K562 (cell line): ENCODE measurements around the gene FAM83F. TPM values are rescaled to one million over a fixed set of nuclear protein-coding genes. Genes with fewer than 3 reads are reported as not detected.

Source experiments
- ATAC-seq: fragments of 200-7000 bp; cut with Tn5 transposase; 3 replicates; pipeline ENCODE4 v1.9.1; 2020; ENCODE audit warnings: moderate library complexity
- BruUV-seq: library from RNA; stranded (reverse); fragments of 400-500 nt; replicated peaks from 2 replicates; lab custom pipeline; 2021; lab: Mats Ljungman, UMichigan
- CTCF ChIA-PET: fragments of 300-600 bp; formaldehyde crosslinking; extraction: SDS; loops from one replicate; lab custom pipeline; 2021; ENCODE audit warnings: low intra/inter-chr PET ratio; lab: Yijun Ruan, JAX
- POLR2A ChIA-PET: fragments of 300-600, 350-650 bp; sonication (Branson Sonifier 250); formaldehyde crosslinking; extraction: SDS; loops from one replicate; lab custom pipeline; 2021; ENCODE audit warnings: antibody characterized with exemption, inconsistent platforms; lab: Yijun Ruan, JAX
- DNase-seq, 4 experiments: peaks; one replicate each; pipeline versions ENCODE4 v3.0.0 to v3.0.0-alpha.2; 2011 to 2018; ENCODE audit warnings: low spot score in 3 of 4, mixed read lengths in 3 of 4; ENCODE audit errors: extremely low read depth in 1 of 4
- FAIRE-seq: peaks from 2 replicates; lab custom pipeline; 2011; peaks lifted over from hg19 to GRCh38; lab: Jason Lieb, UNC
- H2AFZ ChIP-seq: 2 replicates; pipeline ENCODE4 v1.6.0; 2011; ENCODE audit warnings: low read depth, low read length, control low read depth, inconsistent platforms
- H3K27ac ChIP-seq: fragments of 200-600 bp; 3 replicates; pipeline ENCODE4 v1.8.0; 2011; ENCODE audit warnings: low read depth, mild to moderate bottlenecking, control low read depth, inconsistent platforms, low read length, moderate library complexity, mixed read lengths; ENCODE audit errors: extremely low read depth
- H3K27me3 ChIP-seq, 2 experiments: fragments of 300-600 bp in 1 of 2; 2 replicates in 1 of 2; 3 replicates in 1 of 2; pipeline versions ENCODE4 v1.6.0 to v1.8.0; 2011; ENCODE audit warnings: inconsistent platforms in 2 of 2, low read length in 2 of 2, mild to moderate bottlenecking in 1 of 2, mixed read lengths in 1 of 2, moderate library complexity in 1 of 2; ENCODE audit not compliant: control insufficient read depth in 2 of 2, insufficient read depth in 2 of 2
- H3K36me3 ChIP-seq: fragments of 300-600 bp; 3 replicates; pipeline ENCODE4 v1.8.0; 2011; ENCODE audit warnings: mild to moderate bottlenecking, low read length, inconsistent platforms; ENCODE audit not compliant: control insufficient read depth, insufficient read depth
- H3K4me1 ChIP-seq, 2 experiments: fragments of 200-600 bp in 1 of 2; replicated peaks in 1 of 2; 2 replicates in 1 of 2; 3 replicates in 1 of 2; pipeline versions ENCODE4 v1.5.1 to v1.8.0; 2011; ENCODE audit warnings: inconsistent platforms in 2 of 2, low read length in 2 of 2, mild to moderate bottlenecking in 1 of 2, mixed read lengths in 1 of 2, moderate library complexity in 1 of 2; ENCODE audit not compliant: control insufficient read depth in 2 of 2, insufficient read depth in 2 of 2
- H3K4me2 ChIP-seq: 2 replicates; pipeline ENCODE4 v1.6.1; 2011; ENCODE audit warnings: low read length, control low read depth, inconsistent platforms, mixed read lengths; ENCODE audit not compliant: insufficient read depth
- H3K4me3 ChIP-seq: fragments of 200-600 bp; sonication (generic), shearing (Covaris generic); 2 replicates; pipeline ENCODE4 v1.5.1; 2016; ENCODE audit warnings: control low read depth, inconsistent platforms
- H3K79me2 ChIP-seq: fragments of 200-600 bp; 3 replicates; pipeline ENCODE4 v1.8.0; 2011; ENCODE audit warnings: low read length, inconsistent platforms; ENCODE audit not compliant: control insufficient read depth, insufficient read depth
- H3K9ac ChIP-seq, 2 experiments: 2 replicates each; pipeline versions ENCODE4 v1.6.0 to v1.6.1; 2011; ENCODE audit warnings: low read depth in 2 of 2, low read length in 2 of 2, control low read depth in 1 of 2, inconsistent platforms in 1 of 2, mild to moderate bottlenecking in 1 of 2, mixed read lengths in 1 of 2; ENCODE audit not compliant: insufficient read depth in 1 of 2
- H3K9me1 ChIP-seq: one replicate; pipeline ENCODE4 v1.6.0; 2011; ENCODE audit warnings: inconsistent platforms, mild to moderate bottlenecking, low read length, moderate library complexity; ENCODE audit not compliant: control insufficient read depth, insufficient read depth
- H3K9me3 ChIP-seq: replicated peaks from 2 replicates; pipeline ENCODE4 v1.5.1; 2011; ENCODE audit warnings: low read depth, low read length, inconsistent platforms; ENCODE audit not compliant: control insufficient read depth, insufficient read depth
- H4K20me1 ChIP-seq: replicated peaks from 2 replicates; pipeline ENCODE4 v1.6.1; 2011; ENCODE audit warnings: low read length, inconsistent platforms, mixed read lengths; ENCODE audit not compliant: control insufficient read depth, insufficient read depth
- NFE2 ChIP-seq: IDR thresholded peaks from 2 replicates; pipeline ENCODE4 v1.6.1; 2014; ENCODE audit warnings: antibody characterized with exemption, low read depth
- NFIC ChIP-seq: fragments of 450-650 bp; IDR thresholded peaks from 2 replicates; pipeline ENCODE4 v1.6.1; 2017; ENCODE audit warnings: mild to moderate bottlenecking, inconsistent platforms
- WGBS: fragments of 100-300 bp; shearing (Covaris generic); methylation state at CpG from one replicate; pipeline ENCODE4 v1.1.6; 2016; ENCODE audit warnings: low coverage, mixed read lengths; ENCODE audit not compliant: insufficient coverage; ENCODE audit errors: missing lambda C conversion rate; 5-methylcytosine and 5-hydroxymethylcytosine counted together
- in situ Hi-C: fragments of 300-500 bp; cut with MboI; formaldehyde crosslinking; loops from 4 replicates; pipeline ENCODE4 v1.15.0; 2018; ENCODE audit warnings: inconsistent platforms, mixed read lengths
- intact Hi-C: fragments of 100-400 bp; cut with micrococcal nuclease; formaldehyde crosslinking; loops from 2 replicates; pipeline ENCODE4 v1.14.2; 2022
- polyA plus RNA-seq, 8 experiments: library from polyadenylated mRNA; depleted of rRNA in 4 of 8; stranded (reverse) in 5 of 8; unstranded in 3 of 8; fragments of >200 nt; fragmentation: Nextera tagmentation in 2 of 8; fragmentation: Illumina TruSeq in 1 of 8; extraction: Ambion mirVana in 2 of 8; extraction: Trizol in 1 of 8; gene quantifications; 2 replicates each; pipeline versions ENCODE4 v1.2.1 to v1.2.3, GENCODE V29; 2011 to 2014; ENCODE audit warnings: inconsistent platforms in 1 of 8, missing spikeins in 1 of 8
- total RNA-seq, 7 experiments: library from RNA; depleted of rRNA in 6 of 7; stranded (reverse); fragments of >200 nt in 6 of 7; fragmentation: Illumina TruSeq in 2 of 7; extraction: Trizol in 2 of 7; gene quantifications; 2 replicates each; pipeline versions ENCODE4 v1.2.1 to v1.2.3, GENCODE V29; 2011 to 2021; ENCODE audit warnings: low replicate concordance in 1 of 7
- TF ChIP-seq, protein P1 (sequence below): fragments of 450-650 bp; IDR thresholded peaks from 2 replicates; pipeline ENCODE4 v1.6.1; 2016; ENCODE audit warnings: mild to moderate bottlenecking

The FAM83F gene
- total and polyA plus RNA-seq, 9 of the 15 experiments (the other 6 are each of a cell fraction or from before 2014, with no cell fraction given), result under 0.01 to 0.13 (median 0.04) TPM; not detected in 1

DNA sequence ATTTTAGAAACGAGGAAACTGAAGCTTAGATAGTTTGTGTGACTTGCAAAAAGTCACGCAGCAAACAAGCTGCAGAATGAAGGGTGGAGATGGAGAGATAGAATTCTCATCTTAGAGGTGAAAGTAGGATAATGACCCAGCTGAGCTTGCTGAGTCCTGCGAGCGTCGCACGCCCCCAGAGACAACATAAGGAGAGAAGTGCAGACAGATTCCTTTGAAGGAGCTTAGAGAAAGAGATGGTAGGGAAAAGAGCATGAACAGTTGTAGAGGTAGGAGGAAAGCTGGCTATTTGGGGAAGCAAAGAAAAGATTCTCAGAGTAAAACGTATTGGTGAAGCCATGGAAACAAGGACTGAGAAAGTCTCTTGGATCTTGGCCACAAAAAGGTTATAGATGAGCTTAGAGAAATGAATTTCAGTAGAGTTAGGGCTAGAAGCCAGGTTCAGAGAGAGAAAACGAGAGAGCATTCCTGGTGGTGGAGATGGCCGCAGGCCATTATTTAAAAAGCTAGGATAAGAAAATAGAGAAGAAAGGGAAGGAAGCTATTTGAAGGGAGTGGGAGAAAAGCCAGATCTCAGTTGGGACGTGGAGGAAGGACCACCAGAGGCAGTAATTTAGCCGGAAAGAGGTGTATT lies 44.8 kb downstream of the FAM83F start:
- Histone ChIP-seq H3K27ac (no peak overlapping the region), H3K4me2 (no peak overlapping the region), H3K79me2 (no peaks in the 10 kb centered on the region), H3K4me3 (no peak overlapping the region), H3K9me1 (peaks cover 6% of the 10 kb centered on the region), H2AFZ (peak overlapping the region; percentile 60), H4K20me1 (no peaks in the 10 kb centered on the region), H3K4me1 (peaks cover 3 to 45% of the 10 kb centered on the region in 2 experiments; a peak in 4 of 5 replicates), H3K9me3 (no peaks in the 10 kb centered on the region), H3K36me3 (no peaks in the 10 kb centered on the region), H3K9ac (peak overlapping the region in 1 of 2 experiments; percentile 50; a peak in 1 of 4 replicates), H3K27me3 (no peaks in the 10 kb centered on the region)
- ATAC-seq (no peak), DNase-seq (no peak), FAIRE-seq (peak; percentile 46)
- TF ChIP-seq NFIC (0 out of 2 replicates have a peak, but pooled peaks have one; percentile 10), NFE2 (0 out of 2 replicates have a peak, but pooled peaks have one; percentile 9)
- TF ChIP-seq, protein P1, sequence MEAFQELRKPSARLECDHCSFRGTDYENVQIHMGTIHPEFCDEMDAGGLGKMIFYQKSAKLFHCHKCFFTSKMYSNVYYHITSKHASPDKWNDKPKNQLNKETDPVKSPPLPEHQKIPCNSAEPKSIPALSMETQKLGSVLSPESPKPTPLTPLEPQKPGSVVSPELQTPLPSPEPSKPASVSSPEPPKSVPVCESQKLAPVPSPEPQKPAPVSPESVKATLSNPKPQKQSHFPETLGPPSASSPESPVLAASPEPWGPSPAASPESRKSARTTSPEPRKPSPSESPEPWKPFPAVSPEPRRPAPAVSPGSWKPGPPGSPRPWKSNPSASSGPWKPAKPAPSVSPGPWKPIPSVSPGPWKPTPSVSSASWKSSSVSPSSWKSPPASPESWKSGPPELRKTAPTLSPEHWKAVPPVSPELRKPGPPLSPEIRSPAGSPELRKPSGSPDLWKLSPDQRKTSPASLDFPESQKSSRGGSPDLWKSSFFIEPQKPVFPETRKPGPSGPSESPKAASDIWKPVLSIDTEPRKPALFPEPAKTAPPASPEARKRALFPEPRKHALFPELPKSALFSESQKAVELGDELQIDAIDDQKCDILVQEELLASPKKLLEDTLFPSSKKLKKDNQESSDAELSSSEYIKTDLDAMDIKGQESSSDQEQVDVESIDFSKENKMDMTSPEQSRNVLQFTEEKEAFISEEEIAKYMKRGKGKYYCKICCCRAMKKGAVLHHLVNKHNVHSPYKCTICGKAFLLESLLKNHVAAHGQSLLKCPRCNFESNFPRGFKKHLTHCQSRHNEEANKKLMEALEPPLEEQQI, result no peak
- BruUV-seq, result no TSS peak
- POLR2A ChIA-PET, result interaction anchor here (0.6 to 2.4 kb wide), 7 partner anchors 15 to 517 kb away, joined by 3 to 6 read pairs (median 3); no protein-coding TSS in a partner anchor
- intact Hi-C loops (loop anchor here (5.0 kb wide), 4 partner anchors 138 to 507 kb away; partner anchors contain the start of genes ADSL, RPS19BP1 and TNRC6B), in situ Hi-C loops (loop anchor here (5.0 to 10.0 kb wide), 3 partner anchors 145 to 875 kb away; no protein-coding TSS in a partner anchor)
- CTCF ChIA-PET, result no interaction called here
- 27% methylated on average over 10 of the region's 11 CpGs for WGBS
